Measurements from ENCODE around the gene DDO. TPM values are rescaled to one million over a fixed set of nuclear protein-coding genes. Genes with fewer than 3 reads are reported as not detected.

DDO gene
- total RNA-seq, 4 donors from 2014 or later = 3.3 to 9.8 (median 4.0) TPM

DNA sequence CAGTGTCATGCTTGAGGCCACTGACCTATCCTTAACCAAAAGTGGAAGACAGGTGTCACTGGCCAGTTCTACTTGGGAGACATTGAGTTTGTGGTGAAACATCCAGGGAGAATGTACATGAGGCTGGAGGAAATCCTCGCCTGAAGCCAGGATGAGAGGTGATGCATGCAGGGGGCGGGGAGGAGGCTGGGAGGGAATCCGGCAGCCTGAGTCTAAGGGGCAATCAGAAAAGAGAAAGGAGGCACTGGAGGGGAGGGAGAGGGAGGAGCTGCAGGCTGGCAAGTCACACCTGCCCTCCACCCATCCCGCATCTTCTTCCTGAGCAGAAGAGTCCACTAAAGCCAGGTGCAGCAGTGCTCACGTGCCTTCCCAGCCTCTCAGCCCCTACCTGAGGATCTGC lies 14.9 kb upstream of the DDO start:
- H3K27ac ChIP-seq = no peak overlapping the region
- no peaks in the 10 kb centered on the region for H3K9me3 ChIP-seq
- H3K27me3 ChIP-seq = no peaks in the 10 kb centered on the region
- H3K4me1 ChIP-seq = no peaks in the 10 kb centered on the region
- TF ChIP-seq POLR2A (IDR thresholded peaks at IDR 0.05) = no peak
- TF ChIP-seq, protein P1, sequence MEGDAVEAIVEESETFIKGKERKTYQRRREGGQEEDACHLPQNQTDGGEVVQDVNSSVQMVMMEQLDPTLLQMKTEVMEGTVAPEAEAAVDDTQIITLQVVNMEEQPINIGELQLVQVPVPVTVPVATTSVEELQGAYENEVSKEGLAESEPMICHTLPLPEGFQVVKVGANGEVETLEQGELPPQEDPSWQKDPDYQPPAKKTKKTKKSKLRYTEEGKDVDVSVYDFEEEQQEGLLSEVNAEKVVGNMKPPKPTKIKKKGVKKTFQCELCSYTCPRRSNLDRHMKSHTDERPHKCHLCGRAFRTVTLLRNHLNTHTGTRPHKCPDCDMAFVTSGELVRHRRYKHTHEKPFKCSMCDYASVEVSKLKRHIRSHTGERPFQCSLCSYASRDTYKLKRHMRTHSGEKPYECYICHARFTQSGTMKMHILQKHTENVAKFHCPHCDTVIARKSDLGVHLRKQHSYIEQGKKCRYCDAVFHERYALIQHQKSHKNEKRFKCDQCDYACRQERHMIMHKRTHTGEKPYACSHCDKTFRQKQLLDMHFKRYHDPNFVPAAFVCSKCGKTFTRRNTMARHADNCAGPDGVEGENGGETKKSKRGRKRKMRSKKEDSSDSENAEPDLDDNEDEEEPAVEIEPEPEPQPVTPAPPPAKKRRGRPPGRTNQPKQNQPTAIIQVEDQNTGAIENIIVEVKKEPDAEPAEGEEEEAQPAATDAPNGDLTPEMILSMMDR (IDR thresholded peaks at IDR 0.05) = no peak
- DNase-seq = no peak
- no peaks in the 10 kb centered on the region for H3K36me3 ChIP-seq
- H3K4me3 ChIP-seq = no peak overlapping the region

DNA sequence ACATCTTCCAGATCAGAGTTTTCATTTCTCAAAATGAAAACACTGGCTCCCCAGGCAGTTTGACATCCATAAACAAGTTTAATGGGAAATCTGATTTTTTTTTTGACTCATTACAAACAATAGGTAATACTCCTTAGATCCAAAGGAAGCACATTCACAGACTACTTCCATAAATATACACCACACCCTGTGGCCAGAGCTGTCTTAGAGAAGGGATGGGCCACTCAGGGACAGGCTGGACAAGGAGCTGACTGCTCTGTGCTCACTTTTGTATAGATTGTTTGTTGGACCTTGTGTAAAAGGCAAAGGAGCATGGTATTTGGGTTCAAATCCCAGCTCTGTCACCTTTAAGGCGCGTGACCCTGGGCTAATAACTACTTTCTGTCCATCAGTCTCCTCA lies 12.8 kb upstream of the DDO start:
- TF ChIP-seq, protein P1 (IDR thresholded peaks at IDR 0.05) = no peak
- TF ChIP-seq POLR2A (IDR thresholded peaks at IDR 0.05) = no peak
- no peaks in the 10 kb centered on the region for H3K36me3 ChIP-seq
- DNase-seq = no peak

DNA sequence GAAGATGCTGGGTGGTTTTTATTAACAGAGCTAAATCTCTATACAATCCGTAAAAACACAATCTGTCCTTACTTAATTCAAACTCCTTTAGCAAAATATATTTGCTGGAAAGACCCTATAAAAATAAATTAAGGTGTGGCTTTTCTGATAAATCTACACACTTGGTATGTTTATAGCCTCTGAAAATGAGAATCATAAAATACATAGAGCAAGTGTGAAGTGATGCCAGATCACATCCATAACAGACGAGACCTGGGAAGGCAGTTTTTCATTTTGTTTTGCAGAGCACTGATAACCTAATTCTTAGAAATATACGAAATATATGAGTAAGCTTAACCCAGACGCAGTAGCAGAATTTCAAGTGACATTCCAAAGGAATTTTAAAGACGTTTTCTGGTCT lies 10.4 kb upstream of the DDO start:
- Histone ChIP-seq H3K36me3 (no peaks in the 10 kb centered on the region), H3K9me3 (no peaks in the 10 kb centered on the region), H3K4me1 (no peaks in the 10 kb centered on the region), H3K27ac (no peak overlapping the region), H3K4me3 (no peak overlapping the region), H3K27me3 (no peaks in the 10 kb centered on the region)
- no peak for DNase-seq
- TF ChIP-seq POLR2A (IDR thresholded peaks at IDR 0.05) = no peak

More for the DNA sequence above, 12.8 kb upstream of the DDO start:
- no peaks in the 10 kb centered on the region for H3K4me1 ChIP-seq
- no peak overlapping the region for H3K27ac ChIP-seq
- H3K9me3 ChIP-seq = no peaks in the 10 kb centered on the region
- H3K4me3 ChIP-seq = no peak overlapping the region
- no peaks in the 10 kb centered on the region for H3K27me3 ChIP-seq

DNA sequence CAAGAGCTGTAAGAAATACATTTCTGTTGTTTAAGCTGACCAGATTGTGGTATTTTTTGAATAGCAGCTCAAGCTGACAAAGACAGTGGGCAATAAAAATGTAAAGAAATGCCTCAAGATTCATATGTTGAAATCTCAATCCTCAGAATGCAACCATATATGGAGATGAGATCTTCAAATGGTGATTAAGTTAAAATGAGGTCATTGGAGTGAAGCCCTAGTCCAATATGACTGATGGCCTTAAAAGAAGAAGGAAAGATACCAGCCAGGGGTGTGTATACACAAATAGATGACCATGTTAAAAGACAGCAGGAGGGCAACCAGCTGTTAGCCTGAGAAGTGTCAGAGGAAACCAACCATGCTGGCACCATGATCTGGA lies 7.1 kb upstream of the DDO start:
- no peaks in the 10 kb centered on the region for H3K27me3 ChIP-seq
- H3K36me3 ChIP-seq = no peaks in the 10 kb centered on the region
- H3K27ac ChIP-seq = no peak overlapping the region
- no peaks in the 10 kb centered on the region for H3K9me3 ChIP-seq
- H3K4me1 ChIP-seq = no peaks in the 10 kb centered on the region
- no peak overlapping the region for H3K4me3 ChIP-seq
- TF ChIP-seq, protein P1 (IDR thresholded peaks at IDR 0.05) = no peak
- TF ChIP-seq POLR2A (IDR thresholded peaks at IDR 0.05) = no peak
- no peak for DNase-seq

DNA sequence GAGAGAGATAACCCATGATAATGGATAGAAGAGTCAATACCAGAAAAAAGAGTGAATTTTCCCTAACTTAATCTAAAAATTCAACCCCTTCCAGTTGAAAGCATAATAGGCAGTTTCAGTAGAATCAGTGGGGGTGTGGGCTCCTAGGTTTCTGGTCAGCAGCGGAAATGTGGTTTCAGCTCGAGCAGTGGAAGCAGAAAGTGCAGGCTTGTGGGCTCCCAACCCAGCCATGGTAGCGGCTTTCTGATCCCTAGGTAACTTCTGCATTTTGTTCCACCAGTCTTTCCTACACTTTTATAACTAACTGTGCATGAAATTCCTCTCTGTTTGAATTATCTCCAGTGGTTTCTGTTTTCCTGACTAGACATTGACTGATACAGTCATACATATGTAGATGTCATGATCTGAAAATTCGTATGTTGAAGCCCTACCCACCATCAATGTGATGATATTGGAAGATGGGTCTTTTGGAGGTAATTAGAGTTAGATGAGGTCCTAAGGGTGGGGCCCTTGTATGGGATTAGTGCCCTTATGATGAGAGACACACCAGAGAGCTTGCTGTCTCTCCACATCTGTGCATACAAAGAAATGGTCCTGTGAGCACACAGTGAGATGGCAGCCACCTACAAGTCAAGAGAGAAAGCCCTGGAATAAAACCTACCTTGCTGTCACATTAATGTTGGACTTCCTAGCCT lies 6.5 kb upstream of the DDO start:
- no peak for DNase-seq
- Histone ChIP-seq H3K36me3 (no peaks in the 10 kb centered on the region), H3K4me3 (no peak overlapping the region), H3K9me3 (no peaks in the 10 kb centered on the region), H3K4me1 (no peaks in the 10 kb centered on the region), H3K27ac (no peak overlapping the region), H3K27me3 (no peaks in the 10 kb centered on the region)
- TF ChIP-seq POLR2A (IDR thresholded peaks at IDR 0.05) = no peak
- TF ChIP-seq, protein P1 (IDR thresholded peaks at IDR 0.05) = no peak

DNA sequence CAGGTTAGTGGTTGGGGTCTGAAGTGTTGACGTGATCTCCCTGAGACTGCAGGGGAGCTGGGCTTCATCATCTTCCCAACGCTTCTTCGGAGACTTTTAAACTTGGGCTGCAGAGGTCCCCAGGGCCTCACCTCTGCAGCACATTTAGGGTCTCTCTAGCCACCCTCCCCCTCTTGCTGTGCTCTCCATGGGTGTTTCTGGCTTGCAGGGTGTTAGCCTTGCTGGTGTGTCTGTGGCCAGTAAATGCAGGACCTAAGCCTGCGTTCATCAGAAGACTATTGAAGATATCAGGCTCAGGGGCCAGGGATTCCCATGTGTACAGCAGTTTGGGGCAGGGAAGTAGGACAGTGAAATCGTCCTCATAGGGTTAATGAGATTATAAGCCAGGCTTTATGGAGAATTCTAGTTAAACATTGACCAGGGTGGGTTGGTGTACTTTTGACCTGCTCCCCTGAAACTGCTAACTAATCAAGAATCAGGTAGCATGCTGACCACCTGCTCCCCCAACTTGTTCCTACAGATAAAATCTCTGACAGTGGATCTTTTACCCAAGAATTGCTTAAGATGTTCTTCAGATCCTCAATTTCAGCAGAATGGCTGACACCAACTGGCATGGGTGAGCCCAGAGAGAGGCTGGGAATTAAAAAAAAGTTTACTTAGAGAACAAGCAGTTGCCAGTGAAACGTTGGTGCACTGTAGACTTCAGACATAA lies 3.8 kb upstream of the DDO start:
- no peak for TF ChIP-seq POLR2A (IDR thresholded peaks at IDR 0.05)
- TF ChIP-seq, protein P1 (IDR thresholded peaks at IDR 0.05) = no peak
- H3K4me3 ChIP-seq = no peak overlapping the region
- DNase-seq = no peak
- peaks cover 0 to 7% (median 0%) of the 10 kb centered on the region in 4 donors for H3K4me1 ChIP-seq
- H3K36me3 ChIP-seq = no peaks in the 10 kb centered on the region
- no peaks in the 10 kb centered on the region for H3K9me3 ChIP-seq
- H3K27me3 ChIP-seq = no peaks in the 10 kb centered on the region
- H3K27ac ChIP-seq = peak overlapping the region in 1 of 4 donors; percentile 13
